PC-3 (cell line): ENCODE data around the gene AQP9. TPM values are rescaled to one million over a fixed set of nuclear protein-coding genes. Genes with fewer than 3 reads are reported as not detected.

Experiments
- ATAC-seq: fragments of 200-7000 bp; cut with Tn5 transposase; 2 replicates; pipeline ENCODE4 v1.9.1; 2020; ENCODE audit warnings: mild to moderate bottlenecking, moderate library complexity
- BruUV-seq: library from RNA; stranded (reverse); fragments of 400-500 nt; replicated peaks from 2 replicates; lab custom pipeline; 2021; lab: Mats Ljungman, UMichigan
- CTCF ChIA-PET: fragments of 300-600 bp; sonication (Branson Sonifier 250); formaldehyde crosslinking; loops from one replicate; lab custom pipeline; 2022; ENCODE audit warnings: antibody characterized with exemption; lab: Charles Lee
- POLR2A ChIA-PET: fragments of 300-600 bp; sonication (Branson Sonifier 250); formaldehyde crosslinking; loops from one replicate; lab custom pipeline; 2022; ENCODE audit warnings: antibody characterized with exemption; ENCODE audit not compliant: unreplicated experiment; lab: Charles Lee
- DNase-seq: peaks from one replicate; pipeline ENCODE4 v3.0.0-alpha.2; 2015
- H2AFZ ChIP-seq: fragments of 300-600 bp; sonication (generic); 2 replicates; pipeline ENCODE4 v1.6.0; 2016; ENCODE audit warnings: antibody characterized with exemption, low read length
- H3F3A ChIP-seq: fragments of 300-600 bp; sonication (generic); one replicate; pipeline ENCODE4 v1.6.0; 2017; ENCODE audit warnings: antibody characterized with exemption, low read length, control low read depth, mild to moderate bottlenecking; ENCODE audit not compliant: unreplicated experiment
- H3K27ac ChIP-seq: fragments of 300-600 bp; sonication (generic); 2 replicates; pipeline ENCODE4 v1.5.1; 2016; ENCODE audit warnings: mild to moderate bottlenecking, low read length
- H3K27me3 ChIP-seq: fragments of 300-600 bp; sonication (generic); 2 replicates; pipeline ENCODE4 v1.6.1; 2016; ENCODE audit warnings: low read length, mixed read lengths
- H3K36me3 ChIP-seq: fragments of 300-600 bp; sonication (generic); 2 replicates; pipeline ENCODE4 v1.6.1; 2016; ENCODE audit warnings: low read depth, mixed run types, low read length, mixed read lengths
- H3K4me1 ChIP-seq: fragments of 300-600 bp; sonication (generic); 2 replicates; pipeline ENCODE4 v1.5.1; 2016; ENCODE audit warnings: low read length; ENCODE audit not compliant: insufficient read depth
- H3K4me2 ChIP-seq: fragments of 300-600 bp; sonication (generic); 2 replicates; pipeline ENCODE4 v1.6.0; 2016; ENCODE audit warnings: low read length
- H3K4me3 ChIP-seq: fragments of 300-600 bp; sonication (generic); 2 replicates; pipeline ENCODE4 v1.5.1; 2016; ENCODE audit warnings: mild to moderate bottlenecking, low read length, mixed read lengths
- H3K79me2 ChIP-seq: fragments of 300-600 bp; sonication (generic); 2 replicates; pipeline ENCODE4 v1.6.1; 2017; ENCODE audit warnings: low read length, mixed read lengths
- H3K9ac ChIP-seq: fragments of 300-600 bp; sonication (generic); 2 replicates; pipeline ENCODE4 v1.6.0; 2016; ENCODE audit warnings: mild to moderate bottlenecking, low read length
- H3K9me2 ChIP-seq: fragments of 300-600 bp; sonication (generic); replicated peaks from 2 replicates; pipeline ENCODE4 v1.6.1; 2016; ENCODE audit warnings: mixed run types, low read length, mixed read lengths
- H3K9me3 ChIP-seq: fragments of 300-600 bp; sonication (generic); 2 replicates; pipeline ENCODE4 v1.6.1; 2016; ENCODE audit warnings: low read length, mixed read lengths
- H4K20me1 ChIP-seq: fragments of 300-600 bp; sonication (generic); 2 replicates; pipeline ENCODE4 v1.6.1; 2016; ENCODE audit warnings: low read length, mixed read lengths
- CTCF ChIP-seq: fragments of 300-600 bp; sonication (generic); conservative IDR thresholded peaks from 2 replicates; pipeline ENCODE4 v1.5.1; 2017; ENCODE audit warnings: antibody characterized with exemption, low read depth, mild to moderate bottlenecking, low read length
- EZH2 ChIP-seq: fragments of 300-600 bp; sonication (generic); IDR thresholded peaks from one replicate; pipeline ENCODE4 v1.6.1; 2017; ENCODE audit warnings: antibody characterized with exemption, mild to moderate bottlenecking, low read length; ENCODE audit not compliant: unreplicated experiment
- EZH2phosphoT487 ChIP-seq: fragments of 300-600 bp; sonication (generic); IDR thresholded peaks from 2 replicates; pipeline ENCODE4 v1.6.1; 2018; ENCODE audit warnings: mild to moderate bottlenecking, antibody characterized with exemption, low read length, borderline replicate concordance
- intact Hi-C: fragments of 100-400 bp; cut with micrococcal nuclease; formaldehyde crosslinking; loops from 2 replicates; pipeline ENCODE4 v1.9.0; 2023
- total RNA-seq: library from RNA; depleted of rRNA; stranded (reverse); fragments of >200 nt; gene quantifications from 2 replicates; pipeline ENCODE4 v1.2.3, GENCODE V29; 2014

The AQP9 gene
- total RNA-seq, 1 experiment from 2014 or later: not detected

- no peaks in the 10 kb centered on the region for H4K20me1 ChIP-seq
- no peaks in the 10 kb centered on the region for H3K36me3 ChIP-seq
- H3K4me1 ChIP-seq: no peaks in the 10 kb centered on the region
- no peak overlapping the region for H3K4me2 ChIP-seq
- POLR2A ChIA-PET: interaction anchor here (0.6 kb wide), 1 partner anchor 106 kb away, joined by 4 read pairs; no protein-coding TSS in a partner anchor
- H3K9me3 ChIP-seq: no peaks in the 10 kb centered on the region
- intact Hi-C loops: no loop called here
- H3K27me3 ChIP-seq: no peaks in the 10 kb centered on the region
- no peak overlapping the region for H3K27ac ChIP-seq
- TF ChIP-seq EZH2 (no peak), EZH2phosphoT487 (no peak), CTCF (no peak)
- no peak overlapping the region for H3K4me3 ChIP-seq
- ATAC-seq: no peak
- no peak overlapping the region for H2AFZ ChIP-seq
- DNase-seq: no peak
- CTCF ChIA-PET: interaction anchor here (0.5 kb wide), 1 partner anchor 450 kb away, joined by 4 read pairs; no protein-coding TSS in a partner anchor
- no peaks in the 10 kb centered on the region for H3K9me2 ChIP-seq
- no peaks in the 10 kb centered on the region for H3F3A ChIP-seq
- H3K9ac ChIP-seq: no peak overlapping the region
- no TSS peak for BruUV-seq
- no peaks in the 10 kb centered on the region for H3K79me2 ChIP-seq
Measured at GRCh38 chr15:58200739-58201138, 62.6 kb downstream of the AQP9 start.

GRCh38 chr15:58201516-58201915 lies 63.3 kb downstream of the AQP9 start:
- Histone ChIP-seq H3K9me2 (no peaks in the 10 kb centered on the region), H3K27me3 (no peaks in the 10 kb centered on the region), H3K4me3 (no peak overlapping the region), H3K4me1 (no peaks in the 10 kb centered on the region), H4K20me1 (no peaks in the 10 kb centered on the region), H3K9me3 (no peaks in the 10 kb centered on the region), H3K27ac (no peak overlapping the region), H3K9ac (no peak overlapping the region), H3K79me2 (no peaks in the 10 kb centered on the region), H3K4me2 (no peak overlapping the region), H2AFZ (no peak overlapping the region), H3F3A (no peaks in the 10 kb centered on the region), H3K36me3 (no peaks in the 10 kb centered on the region)
- no peak; the same call in 1 of the 2 replicates for ATAC-seq
- no TSS peak for BruUV-seq
- intact Hi-C loops: no loop called here
- ChIA-PET POLR2A (interaction anchor here (0.6 kb wide), 2 partner anchors 107 to 568 kb away, joined by 4 to 8 read pairs; no protein-coding TSS in a partner anchor), CTCF (interaction anchor here (0.7 kb wide), 1 partner anchor 11 kb away, joined by 3 read pairs; no protein-coding TSS in a partner anchor)
- DNase-seq: no peak
- TF ChIP-seq CTCF: no peak
- TF ChIP-seq EZH2phosphoT487: no peak
- no peak for TF ChIP-seq EZH2

DNA sequence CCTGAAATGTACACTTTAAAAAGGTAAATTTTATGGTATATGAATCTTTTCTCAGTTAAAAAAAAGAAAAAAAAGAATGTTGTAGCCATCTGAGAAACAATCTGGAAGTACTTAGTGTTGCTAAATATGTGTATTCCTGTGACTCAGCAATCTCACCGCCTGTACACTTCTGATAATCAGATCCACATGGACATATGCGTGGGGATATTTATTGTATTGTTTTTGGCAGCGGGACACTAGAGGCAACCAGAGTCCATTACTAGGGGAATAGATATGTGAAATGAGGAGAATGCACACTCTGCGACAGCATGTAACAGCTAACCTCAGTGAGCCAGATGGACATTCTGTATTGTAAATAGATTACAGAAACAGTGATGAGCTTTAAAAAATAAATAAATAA lies 65.4 kb downstream of the AQP9 start:
- Histone ChIP-seq H3K9me3 (no peaks in the 10 kb centered on the region), H3K9ac (no peak overlapping the region), H3K79me2 (no peaks in the 10 kb centered on the region), H3K4me2 (no peak overlapping the region), H3K4me3 (no peak overlapping the region), H3K36me3 (no peaks in the 10 kb centered on the region), H3K27me3 (no peaks in the 10 kb centered on the region), H2AFZ (no peak overlapping the region), H3F3A (no peaks in the 10 kb centered on the region), H3K4me1 (no peaks in the 10 kb centered on the region), H3K27ac (no peak overlapping the region), H3K9me2 (no peaks in the 10 kb centered on the region), H4K20me1 (no peaks in the 10 kb centered on the region)
- no TSS peak for BruUV-seq
- no peak for ATAC-seq
- DNase-seq: no peak
- ChIA-PET CTCF (no interaction called here), POLR2A (no interaction called here)
- TF ChIP-seq EZH2phosphoT487 (no peak), CTCF (no peak), EZH2 (no peak)
- intact Hi-C loops: no loop called here
